Right cardiac atrium (tissue), 5 donors: Measurements from ENCODE around the gene HAP1. TPM values are rescaled to one million over a fixed set of nuclear protein-coding genes. Genes with fewer than 3 reads are reported as not detected.
"Not testable (repeated sequence)": the region's sequence is repeated elsewhere in the genome, so short reads cannot be mapped to it uniquely, and the experiment has no call there.

Source experiments
- ATAC-seq, 2 donors: fragments of 200-7000 bp; cut with Tn5 transposase; one replicate each; pipeline versions ENCODE4 v1.8.0 to v1.9.1; 2020; ENCODE audit warnings: moderate library complexity in 2 of 2, mild to moderate bottlenecking in 1 of 2
- DNase-seq, 3 donors: peaks; one replicate each; pipeline ENCODE4 v3.0.0-alpha.2; 2020
- H3K27ac ChIP-seq: one replicate; pipeline ENCODE4 v1.5.1; 2013; ENCODE audit warnings: mild to moderate bottlenecking, low read length, control low read depth, moderate library complexity
- H3K27me3 ChIP-seq: one replicate; pipeline ENCODE4 v1.6.1; 2013; ENCODE audit not compliant: control insufficient read depth, insufficient read depth
- H3K4me1 ChIP-seq: one replicate; pipeline ENCODE4 v1.6.1; 2013; ENCODE audit warnings: low read length; ENCODE audit not compliant: control insufficient read depth, insufficient read depth
- H3K4me3 ChIP-seq: one replicate; pipeline ENCODE4 v1.5.1; 2013; ENCODE audit warnings: low read length, control low read depth
- H3K9me3 ChIP-seq: one replicate; pipeline ENCODE4 v1.6.1; 2013; ENCODE audit warnings: low read length; ENCODE audit not compliant: control insufficient read depth
- WGBS: extraction: QIAGEN DNeasy Blood & Tissue Kit; methylation state at CpG from one replicate; pipeline ENCODE4 v1.1.7; 2013; 5-methylcytosine and 5-hydroxymethylcytosine counted together
- intact Hi-C, 4 donors: fragments of 100-400 bp; cut with DNase I; formaldehyde crosslinking; loops; one replicate each; pipeline versions ENCODE4 v1.11.0 to v1.14.0; 2022 to 2023
- long read RNA-seq, 4 donors: library from polyadenylated mRNA; unstranded; transcript quantifications; one replicate each; pipeline ENCODE4 v2.0.0, GENCODE V29; 2020 to 2021
- polyA plus RNA-seq: library from polyadenylated mRNA; stranded (reverse); fragments of 200-250 nt; gene quantifications from one replicate; pipeline ENCODE4 v1.2.3, GENCODE V29; 2013
- total RNA-seq, 4 donors: library from RNA; stranded (reverse); fragmentation: NEBNext Ultra II Directional; extraction: Animal tissue kit (Norgen Biotek cat#: 25700); gene quantifications; one replicate each; pipeline ENCODE4 v1.2.1, GENCODE V29; 2021
- donor health status: healthy with polysubstance abuse.
- donor health status: DM: no; HTN: yes; CAD: no.
- donor health status: DM: no; HTN: no; CAD: no.
- donor health status: DM: no; HTN: yes; CAD: no; lungs with severe emphysema.
- donor health status: DM: yes; HTN: yes; CAD: no.

HAP1 gene
- total RNA-seq (not detected), polyA plus RNA-seq (0.05 TPM)
- long read RNA-seq, donor 1 = 0 reads
- long read RNA-seq, donor 2 = 0 reads
- long read RNA-seq, donor 3 = 0 reads
- long read RNA-seq, donor 4 = 0 reads

- ATAC-seq (peak in 1 of 2 donors; percentile 17), DNase-seq (peak in 2 of 3 donors; percentile 62 to 67)
- Histone ChIP-seq H3K4me3 (peak within 1 kb of the TSS; percentile 45), H3K9me3 (no peaks in the 10 kb centered on the region), H3K4me1 (no peaks in the 10 kb centered on the region), H3K27me3 (no peaks in the 10 kb centered on the region), H3K27ac (no peak within 1 kb of the TSS)
- intact Hi-C loops = loop anchor here in 1 of 4 donors (10.0 kb wide), 1 partner anchor 220 kb away; no protein-coding TSS in a partner anchor
- under 1% methylated on average over 77 of the region's 77 CpGs for WGBS
These were observed at the start of gene HAP1 for GRCh38 chr17:41734139-41734948. Gene HAP1 (minus strand): TSS chr17:41734643. CDS start chr17:41734634, 9 bp downstream.

GRCh38 chr17:41782142-41782541 lies 47.7 kb upstream of the HAP1 start:
- Histone ChIP-seq H3K4me1 (peaks cover 35% of the 10 kb centered on the region), H3K27ac (peak overlapping the region; percentile 96), H3K4me3 (no peak overlapping the region), H3K9me3 (no peaks in the 10 kb centered on the region), H3K27me3 (no peaks in the 10 kb centered on the region)
- intact Hi-C loops = no loop called here
- peak; percentile 84 to 93 (median 90) for DNase-seq
- ATAC-seq = peak; percentile 33 to 66
- 15% methylated on average over 4 of the region's 4 CpGs for WGBS

- intact Hi-C loops = no loop called here
- no peak overlapping the region for H3K4me3 ChIP-seq
- H3K27ac ChIP-seq = peak overlapping the region; percentile 96
- DNase-seq (peak in 2 of 3 donors; percentile 45 to 68), ATAC-seq (no peak)
- 41% methylated on average over 13 of the region's 13 CpGs for whole genome bisulfite sequencing
- no peaks in the 10 kb centered on the region for H3K9me3 ChIP-seq
- no peaks in the 10 kb centered on the region for H3K27me3 ChIP-seq
- H3K4me1 ChIP-seq = peaks cover 38% of the 10 kb centered on the region
These were observed 47.1 kb upstream of the HAP1 start for GRCh38 chr17:41781404-41782110.

GRCh38 chr17:41779954-41780353 lies 45.5 kb upstream of the HAP1 start:
- intact Hi-C loops = no loop called here
- Histone ChIP-seq H3K4me3 (no peak overlapping the region), H3K27ac (peak overlapping the region; percentile 70), H3K27me3 (no peaks in the 10 kb centered on the region), H3K4me1 (peaks cover 51% of the 10 kb centered on the region), H3K9me3 (no peaks in the 10 kb centered on the region)
- WGBS = 96% methylated on average over 1 of the region's 1 CpG
- ATAC-seq (no peak), DNase-seq (no peak)

- no peak overlapping the region for H3K4me3 ChIP-seq
- H3K27me3 ChIP-seq = no peaks in the 10 kb centered on the region
- ATAC-seq (peak; percentile 71 to 79), DNase-seq (peak; percentile 87 to 93 (median 93))
- H3K4me1 ChIP-seq = peaks cover 56% of the 10 kb centered on the region
- intact Hi-C loops = no loop called here
- 10% methylated on average over 12 of the region's 12 CpGs for WGBS
- H3K9me3 ChIP-seq = no peaks in the 10 kb centered on the region
- peak overlapping the region; percentile 79 for H3K27ac ChIP-seq
These were observed 43.2 kb upstream of the HAP1 start for GRCh38 chr17:41777574-41778188.

GRCh38 chr17:41777157-41777573 lies 42.7 kb upstream of the HAP1 start:
- no peak overlapping the region for H3K4me3 ChIP-seq
- peaks cover 52% of the 10 kb centered on the region for H3K4me1 ChIP-seq
- DNase-seq (peak; percentile 62 to 88 (median 87)), ATAC-seq (peak; percentile 64 to 74)
- H3K27ac ChIP-seq = peak overlapping the region; percentile 79
- 19% methylated on average over 4 of the region's 4 CpGs for WGBS
- intact Hi-C loops = no loop called here
- no peaks in the 10 kb centered on the region for H3K9me3 ChIP-seq
- H3K27me3 ChIP-seq = no peaks in the 10 kb centered on the region

- peak in 1 of 3 donors; percentile 42 for DNase-seq
- ATAC-seq, H3K9me3 ChIP-seq, H3K27me3 ChIP-seq, intact Hi-C loops, H3K4me3 ChIP-seq: not testable (repeated sequence)
- peaks cover 44% of the 10 kb centered on the region for H3K4me1 ChIP-seq
- peak overlapping the region; percentile 80 for H3K27ac ChIP-seq
- 74% methylated on average over 14 of the region's 14 CpGs for WGBS
These were observed 41.9 kb upstream of the HAP1 start for GRCh38 chr17:41776262-41776900.

- Histone ChIP-seq H3K27ac (peak overlapping the region; percentile 80), H3K4me3 (no peak overlapping the region), H3K9me3 (no peaks in the 10 kb centered on the region), H3K27me3 (no peaks in the 10 kb centered on the region), H3K4me1 (peaks cover 41% of the 10 kb centered on the region)
- peak in 1 of 2 donors; percentile 30 for ATAC-seq
- intact Hi-C loops = no loop called here
- peak in 1 of 3 donors; percentile 68 for DNase-seq
- 45% methylated on average over 12 of the region's 12 CpGs for WGBS
These were observed 41.2 kb upstream of the HAP1 start for GRCh38 chr17:41775394-41776226.

GRCh38 chr17:41773731-41774193 lies 39.3 kb upstream of the HAP1 start:
- ATAC-seq (no peak), DNase-seq (peak in 1 of 3 donors; percentile 50)
- H3K4me1 ChIP-seq = peaks cover 38% of the 10 kb centered on the region
- peak overlapping the region; percentile 34 for H3K27ac ChIP-seq
- H3K27me3 ChIP-seq = no peaks in the 10 kb centered on the region
- intact Hi-C loops = no loop called here
- 42% methylated on average over 8 of the region's 8 CpGs for WGBS
- H3K4me3 ChIP-seq = no peak overlapping the region
- H3K9me3 ChIP-seq = no peaks in the 10 kb centered on the region

GRCh38 chr17:41773190-41773588 lies 38.7 kb upstream of the HAP1 start:
- whole genome bisulfite sequencing = 21% methylated on average over 12 of the region's 12 CpGs
- Histone ChIP-seq H3K27ac (peak overlapping the region; percentile 54), H3K4me1 (peaks cover 38% of the 10 kb centered on the region), H3K27me3 (no peaks in the 10 kb centered on the region), H3K9me3 (no peaks in the 10 kb centered on the region), H3K4me3 (no peak overlapping the region)
- intact Hi-C loops = no loop called here
- ATAC-seq = peak; percentile 29 to 56
- peak; percentile 84 to 88 (median 87) for DNase-seq
